ENCODE results near the gene NEURL3.

Gene NEURL3

DNA sequence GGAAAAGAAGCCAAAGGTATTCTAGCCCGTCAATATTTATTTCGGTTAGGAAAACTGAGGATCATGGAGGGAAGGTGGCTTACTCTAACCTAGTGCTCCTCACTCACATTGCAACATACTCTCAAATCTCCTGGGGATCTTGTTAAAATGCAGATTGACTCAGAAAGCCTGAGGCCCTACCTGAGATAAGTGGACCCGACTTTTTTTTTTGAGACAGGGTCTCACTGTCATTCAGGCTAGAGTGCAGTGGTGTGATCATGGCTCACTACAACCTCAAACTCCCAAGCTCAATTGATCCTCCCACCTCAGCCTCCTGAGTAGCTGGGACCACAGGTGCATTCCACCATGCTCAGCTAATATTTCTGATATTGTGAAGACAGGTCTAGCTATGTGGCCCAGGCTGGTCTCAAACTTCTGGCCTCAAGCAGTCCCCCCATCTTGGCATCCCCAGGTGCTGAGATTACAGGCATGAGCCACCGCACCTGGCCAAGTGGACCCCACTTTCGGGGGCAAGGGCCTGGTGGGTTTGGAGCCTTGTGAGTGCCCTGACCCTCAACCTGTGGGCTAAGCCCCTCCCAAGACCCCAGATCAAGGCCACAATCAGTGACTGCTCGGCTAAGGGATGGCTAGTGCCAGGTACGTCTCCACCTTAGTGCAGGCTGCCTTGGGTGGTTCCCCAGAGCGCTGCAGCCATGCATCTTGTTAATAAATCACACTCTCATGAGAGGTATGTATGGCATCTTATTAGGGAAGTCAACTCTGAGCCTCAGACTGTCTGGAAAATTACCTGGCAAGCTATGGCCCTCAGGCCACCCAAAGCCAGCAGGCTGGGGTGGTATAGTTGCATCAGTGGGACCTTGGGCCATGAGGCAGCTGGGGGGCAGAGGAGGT is 1.1 kb upstream of the NEURL3 start:
- Histone ChIP-seq H3K79me2 (ENCODE audit: insufficient read depth, low read length) (no peaks in the 10 kb centered on the region), H3K27me3 (ENCODE audit: insufficient read depth, low read length, poor library complexity, severe bottlenecking) (no peaks in the 10 kb centered on the region), H4K20me1 (ENCODE audit: insufficient read depth, low read length, poor library complexity, severe bottlenecking) (no peaks in the 10 kb centered on the region), H3K4me3 (ENCODE audit: low read length, poor library complexity, severe bottlenecking) (no peak overlapping the region), H3K9me3 (ENCODE audit: insufficient read depth, low read depth, low read length) (no peaks in the 10 kb centered on the region), H3F3A (ENCODE audit: low read depth) (no peaks in the 10 kb centered on the region), H3K4me1 (ENCODE audit: insufficient read depth, low read length, poor library complexity, severe bottlenecking) (no peaks in the 10 kb centered on the region), H3K9ac (ENCODE audit: low read depth, low read length, poor library complexity, severe bottlenecking) (no peak overlapping the region), H3K9me2 (replicated peaks; ENCODE audit: low read depth, low read length) (no peaks in the 10 kb centered on the region), H2AFZ (ENCODE audit: low read length) (no peak overlapping the region), H3K4me2 (ENCODE audit: low read depth, low read length, poor library complexity, severe bottlenecking) (no peak overlapping the region), H3K36me3 (ENCODE audit: insufficient read depth, low read length) (no peaks in the 10 kb centered on the region)
- no peak for TF ChIP-seq EZH2phosphoT487 (IDR thresholded peaks at IDR 0.05; ENCODE audit: borderline replicate concordance)
- TF ChIP-seq, protein P1, sequence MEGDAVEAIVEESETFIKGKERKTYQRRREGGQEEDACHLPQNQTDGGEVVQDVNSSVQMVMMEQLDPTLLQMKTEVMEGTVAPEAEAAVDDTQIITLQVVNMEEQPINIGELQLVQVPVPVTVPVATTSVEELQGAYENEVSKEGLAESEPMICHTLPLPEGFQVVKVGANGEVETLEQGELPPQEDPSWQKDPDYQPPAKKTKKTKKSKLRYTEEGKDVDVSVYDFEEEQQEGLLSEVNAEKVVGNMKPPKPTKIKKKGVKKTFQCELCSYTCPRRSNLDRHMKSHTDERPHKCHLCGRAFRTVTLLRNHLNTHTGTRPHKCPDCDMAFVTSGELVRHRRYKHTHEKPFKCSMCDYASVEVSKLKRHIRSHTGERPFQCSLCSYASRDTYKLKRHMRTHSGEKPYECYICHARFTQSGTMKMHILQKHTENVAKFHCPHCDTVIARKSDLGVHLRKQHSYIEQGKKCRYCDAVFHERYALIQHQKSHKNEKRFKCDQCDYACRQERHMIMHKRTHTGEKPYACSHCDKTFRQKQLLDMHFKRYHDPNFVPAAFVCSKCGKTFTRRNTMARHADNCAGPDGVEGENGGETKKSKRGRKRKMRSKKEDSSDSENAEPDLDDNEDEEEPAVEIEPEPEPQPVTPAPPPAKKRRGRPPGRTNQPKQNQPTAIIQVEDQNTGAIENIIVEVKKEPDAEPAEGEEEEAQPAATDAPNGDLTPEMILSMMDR (conservative IDR thresholded peaks at IDR 0.05; ENCODE audit: low read length), result no peak

DNA sequence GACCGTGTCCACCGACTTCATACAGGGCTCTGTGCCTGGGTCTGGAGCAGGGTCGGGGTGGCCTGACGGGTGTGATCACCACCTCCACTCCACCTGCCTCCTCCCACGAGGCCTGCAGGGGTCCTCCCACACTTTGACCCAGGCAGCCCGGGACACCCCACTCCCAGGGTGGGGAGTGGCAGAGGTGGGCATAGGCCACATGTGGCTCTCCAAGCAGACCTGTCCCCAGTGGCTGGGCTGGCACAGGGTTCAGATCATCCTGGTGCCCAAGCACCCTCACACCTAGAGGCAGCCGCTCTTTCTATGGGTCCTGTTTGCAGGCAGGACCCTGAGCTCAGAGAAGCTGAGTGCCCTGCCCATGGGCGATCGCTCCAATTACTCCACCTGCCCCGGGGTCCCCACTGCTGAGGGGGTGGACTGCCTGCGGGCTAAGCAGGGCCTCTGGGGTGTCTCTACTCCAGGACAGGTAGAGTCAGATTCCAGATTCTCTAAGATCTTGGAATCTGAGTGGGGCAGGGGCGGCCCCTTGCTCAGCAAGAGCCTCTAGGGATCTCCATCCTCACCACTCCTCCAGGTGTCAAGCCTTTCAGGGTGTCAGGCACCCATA is 1.4 kb downstream of the NEURL3 start:
- no peak overlapping the region for H3K9ac ChIP-seq (ENCODE audit: low read depth, low read length, poor library complexity, severe bottlenecking)
- H3K4me2 ChIP-seq (ENCODE audit: low read depth, low read length, poor library complexity, severe bottlenecking), result no peak overlapping the region
- no peak overlapping the region for H3K4me3 ChIP-seq (ENCODE audit: low read length, poor library complexity, severe bottlenecking)
- H3K79me2 ChIP-seq (ENCODE audit: insufficient read depth, low read length), result no peaks in the 10 kb centered on the region
- no peaks in the 10 kb centered on the region for H3F3A ChIP-seq (ENCODE audit: low read depth)
- TF ChIP-seq, protein P1 (conservative IDR thresholded peaks at IDR 0.05; ENCODE audit: low read length), result no peak
- TF ChIP-seq EZH2phosphoT487 (IDR thresholded peaks at IDR 0.05; ENCODE audit: borderline replicate concordance), result no peak
- no peaks in the 10 kb centered on the region for H3K27me3 ChIP-seq (ENCODE audit: insufficient read depth, low read length, poor library complexity, severe bottlenecking)
- no peak overlapping the region for H2AFZ ChIP-seq (ENCODE audit: low read length)
- H3K36me3 ChIP-seq (ENCODE audit: insufficient read depth, low read length), result no peaks in the 10 kb centered on the region
- no peaks in the 10 kb centered on the region for H3K4me1 ChIP-seq (ENCODE audit: insufficient read depth, low read length, poor library complexity, severe bottlenecking)
- no peaks in the 10 kb centered on the region for H3K9me2 ChIP-seq (replicated peaks; ENCODE audit: low read depth, low read length)
- H4K20me1 ChIP-seq (ENCODE audit: insufficient read depth, low read length, poor library complexity, severe bottlenecking), result no peaks in the 10 kb centered on the region
- no peaks in the 10 kb centered on the region for H3K9me3 ChIP-seq (ENCODE audit: insufficient read depth, low read depth, low read length)

DNA sequence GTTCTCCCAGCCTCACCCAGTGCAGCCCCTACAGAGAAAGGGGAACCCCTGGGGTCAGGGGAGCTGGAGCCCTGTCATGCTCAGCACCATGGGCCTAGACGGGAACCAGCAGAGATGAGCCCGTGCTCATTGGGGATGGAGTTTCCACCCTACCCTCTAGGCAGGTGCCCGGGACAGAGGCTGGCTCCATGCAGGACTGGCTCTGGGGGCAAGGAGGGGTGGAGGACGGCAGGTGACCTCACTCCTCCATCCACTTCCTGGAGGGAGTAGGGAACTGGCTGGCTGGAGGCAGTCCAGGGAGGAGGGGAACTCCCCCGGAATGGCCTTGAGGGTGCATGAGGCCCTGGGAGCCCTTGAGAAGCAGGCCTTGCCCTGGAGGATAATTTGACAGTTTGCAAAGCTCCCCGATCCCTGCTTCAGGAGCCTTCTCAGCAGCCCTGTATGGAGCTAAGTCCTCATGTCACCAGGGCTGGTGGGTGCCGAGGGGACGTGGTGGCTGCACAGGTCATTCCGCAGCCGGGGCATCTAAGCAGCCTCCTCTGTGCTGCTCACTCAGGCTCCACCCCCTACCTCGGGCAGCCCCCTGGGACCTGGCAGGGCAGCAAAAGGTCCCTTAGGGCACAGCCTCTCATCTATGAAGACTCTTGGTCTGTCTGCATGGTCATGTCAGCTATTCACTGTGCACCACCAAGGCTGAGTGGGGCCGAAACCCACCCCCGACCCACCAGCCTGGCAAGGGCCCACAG is 2.1 kb downstream of the NEURL3 start:
- Histone ChIP-seq H2AFZ (ENCODE audit: low read length) (no peak overlapping the region), H3K4me3 (ENCODE audit: low read length, poor library complexity, severe bottlenecking) (no peak overlapping the region), H3K9me2 (replicated peaks; ENCODE audit: low read depth, low read length) (no peaks in the 10 kb centered on the region), H4K20me1 (ENCODE audit: insufficient read depth, low read length, poor library complexity, severe bottlenecking) (no peaks in the 10 kb centered on the region), H3K36me3 (ENCODE audit: insufficient read depth, low read length) (no peaks in the 10 kb centered on the region), H3K9me3 (ENCODE audit: insufficient read depth, low read depth, low read length) (no peaks in the 10 kb centered on the region), H3K4me2 (ENCODE audit: low read depth, low read length, poor library complexity, severe bottlenecking) (no peak overlapping the region), H3K79me2 (ENCODE audit: insufficient read depth, low read length) (no peaks in the 10 kb centered on the region), H3K9ac (ENCODE audit: low read depth, low read length, poor library complexity, severe bottlenecking) (no peak overlapping the region), H3K4me1 (ENCODE audit: insufficient read depth, low read length, poor library complexity, severe bottlenecking) (no peaks in the 10 kb centered on the region), H3F3A (ENCODE audit: low read depth) (no peaks in the 10 kb centered on the region), H3K27me3 (ENCODE audit: insufficient read depth, low read length, poor library complexity, severe bottlenecking) (no peaks in the 10 kb centered on the region)
- TF ChIP-seq EZH2phosphoT487 (IDR thresholded peaks at IDR 0.05; ENCODE audit: borderline replicate concordance), result no peak
- TF ChIP-seq, protein P1 (conservative IDR thresholded peaks at IDR 0.05; ENCODE audit: low read length), result no peak
